ENCODE results near the gene PDLIM7. TPM values are rescaled to one million over a fixed set of nuclear protein-coding genes. Genes with fewer than 3 reads are reported as not detected.
"Not testable (repeated sequence)": the region's sequence is repeated elsewhere in the genome, so short reads cannot be mapped to it uniquely, and the experiment has no call there.

Gene PDLIM7
- total and polyA plus RNA-seq, 2 donors = 10.8 to 61.9 TPM

GRCh38 chr5:177537389-177538361 lies 40.3 kb upstream of the PDLIM7 start:
- Histone ChIP-seq H3K36me3 (ENCODE audit: control insufficient read depth in 2 of 2, insufficient read depth in 2 of 2, low read length in 1 of 2) (peaks cover 55% of the 10 kb centered on the region in 2 donors), H3K27me3 (ENCODE audit: control insufficient read depth in 2 of 2, insufficient read depth in 1 of 2, low read length in 1 of 2) (no peaks in the 10 kb centered on the region), H3K27ac (ENCODE audit: low read depth in 1 of 2, low read length in 1 of 2) (peak overlapping the region; percentile 15 to 26), H3K9me3 (ENCODE audit: control insufficient read depth in 2 of 2, insufficient read depth in 1 of 2, low read length in 1 of 2) (no peaks in the 10 kb centered on the region), H3K4me1 (ENCODE audit: control insufficient read depth in 2 of 2, insufficient read depth in 2 of 2, low read length in 2 of 2) (no peaks in the 10 kb centered on the region), H3K4me3 (ENCODE audit: low read length in 2 of 2) (no peak overlapping the region)
- WGBS = 88% methylated on average over 15 of the region's 15 CpGs
- DNase-seq (ENCODE audit: low read depth in 6 of 9, low spot score in 9 of 9) = no peak

- no peaks in the 10 kb centered on the region for H3K9me3 ChIP-seq (ENCODE audit: control insufficient read depth in 2 of 2, insufficient read depth in 1 of 2, low read length in 1 of 2)
- H3K36me3 ChIP-seq (ENCODE audit: control insufficient read depth in 2 of 2, insufficient read depth in 2 of 2, low read length in 1 of 2) = peaks cover 64 to 68% of the 10 kb centered on the region in 2 donors
- no peak overlapping the region for H3K27ac ChIP-seq (ENCODE audit: low read depth in 1 of 2, low read length in 1 of 2)
- H3K4me3 ChIP-seq (ENCODE audit: low read length in 2 of 2) = no peak overlapping the region
- DNase-seq (ENCODE audit: low read depth in 6 of 9, low spot score in 9 of 9) = no peak
- no peaks in the 10 kb centered on the region for H3K4me1 ChIP-seq (ENCODE audit: control insufficient read depth in 2 of 2, insufficient read depth in 2 of 2, low read length in 2 of 2)
- 96% methylated on average over 10 of the region's 10 CpGs for WGBS
- no peaks in the 10 kb centered on the region for H3K27me3 ChIP-seq (ENCODE audit: control insufficient read depth in 2 of 2, insufficient read depth in 1 of 2, low read length in 1 of 2)
These were observed 39.0 kb upstream of the PDLIM7 start for GRCh38 chr5:177536386-177536785.

GRCh38 chr5:177535125-177535524 lies 37.7 kb upstream of the PDLIM7 start:
- no peak overlapping the region for H3K27ac ChIP-seq (ENCODE audit: low read depth in 1 of 2, low read length in 1 of 2)
- no peaks in the 10 kb centered on the region for H3K27me3 ChIP-seq (ENCODE audit: control insufficient read depth in 2 of 2, insufficient read depth in 1 of 2, low read length in 1 of 2)
- no peaks in the 10 kb centered on the region for H3K9me3 ChIP-seq (ENCODE audit: control insufficient read depth in 2 of 2, insufficient read depth in 1 of 2, low read length in 1 of 2)
- no peak overlapping the region for H3K4me3 ChIP-seq (ENCODE audit: low read length in 2 of 2)
- 97% methylated on average over 7 of the region's 7 CpGs for WGBS
- H3K36me3 ChIP-seq (ENCODE audit: control insufficient read depth in 2 of 2, insufficient read depth in 2 of 2, low read length in 1 of 2) = peaks cover 74 to 79% of the 10 kb centered on the region in 2 donors
- H3K4me1 ChIP-seq (ENCODE audit: control insufficient read depth in 2 of 2, insufficient read depth in 2 of 2, low read length in 2 of 2) = no peaks in the 10 kb centered on the region
- DNase-seq (ENCODE audit: low read depth in 6 of 9, low spot score in 9 of 9) = no peak

- 97% methylated on average over 7 of the region's 7 CpGs for WGBS
- not testable (repeated sequence) for H3K9me3 ChIP-seq (ENCODE audit: control insufficient read depth in 2 of 2, insufficient read depth in 1 of 2, low read length in 1 of 2); DNase-seq (ENCODE audit: low read depth in 6 of 9, low spot score in 9 of 9); H3K4me1 ChIP-seq (ENCODE audit: control insufficient read depth in 2 of 2, insufficient read depth in 2 of 2, low read length in 2 of 2); H3K27ac ChIP-seq (ENCODE audit: low read depth in 1 of 2, low read length in 1 of 2); H3K4me3 ChIP-seq (ENCODE audit: low read length in 2 of 2); H3K27me3 ChIP-seq (ENCODE audit: control insufficient read depth in 2 of 2, insufficient read depth in 1 of 2, low read length in 1 of 2)
- peaks cover 81 to 84% of the 10 kb centered on the region in 2 donors for H3K36me3 ChIP-seq (ENCODE audit: control insufficient read depth in 2 of 2, insufficient read depth in 2 of 2, low read length in 1 of 2)
These were observed 37.0 kb upstream of the PDLIM7 start for GRCh38 chr5:177534433-177534832.

GRCh38 chr5:177531209-177531940 lies 34.0 kb upstream of the PDLIM7 start:
- Histone ChIP-seq H3K27ac (ENCODE audit: low read depth in 1 of 2, low read length in 1 of 2) (no peak overlapping the region), H3K9me3 (ENCODE audit: control insufficient read depth in 2 of 2, insufficient read depth in 1 of 2, low read length in 1 of 2) (no peaks in the 10 kb centered on the region), H3K4me3 (ENCODE audit: low read length in 2 of 2) (no peak overlapping the region), H3K27me3 (ENCODE audit: control insufficient read depth in 2 of 2, insufficient read depth in 1 of 2, low read length in 1 of 2) (no peaks in the 10 kb centered on the region), H3K36me3 (ENCODE audit: control insufficient read depth in 2 of 2, insufficient read depth in 2 of 2, low read length in 1 of 2) (peaks cover 83 to 84% of the 10 kb centered on the region in 2 donors), H3K4me1 (ENCODE audit: control insufficient read depth in 2 of 2, insufficient read depth in 2 of 2, low read length in 2 of 2) (no peaks in the 10 kb centered on the region)
- WGBS = 96% methylated on average over 27 of the region's 27 CpGs
- no peak for DNase-seq (ENCODE audit: low read depth in 6 of 9, low spot score in 9 of 9)

GRCh38 chr5:177530638-177531037 lies 33.2 kb upstream of the PDLIM7 start:
- 96% methylated on average over 3 of the region's 3 CpGs for WGBS
- Histone ChIP-seq H3K36me3 (ENCODE audit: control insufficient read depth in 2 of 2, insufficient read depth in 2 of 2, low read length in 1 of 2) (peaks cover 84 to 85% of the 10 kb centered on the region in 2 donors), H3K27me3 (ENCODE audit: control insufficient read depth in 2 of 2, insufficient read depth in 1 of 2, low read length in 1 of 2) (no peaks in the 10 kb centered on the region), H3K4me3 (ENCODE audit: low read length in 2 of 2) (no peak overlapping the region), H3K27ac (ENCODE audit: low read depth in 1 of 2, low read length in 1 of 2) (no peak overlapping the region), H3K4me1 (ENCODE audit: control insufficient read depth in 2 of 2, insufficient read depth in 2 of 2, low read length in 2 of 2) (no peaks in the 10 kb centered on the region), H3K9me3 (ENCODE audit: control insufficient read depth in 2 of 2, insufficient read depth in 1 of 2, low read length in 1 of 2) (no peaks in the 10 kb centered on the region)
- DNase-seq (ENCODE audit: low read depth in 6 of 9, low spot score in 9 of 9) = no peak

- H3K9me3 ChIP-seq (ENCODE audit: control insufficient read depth in 2 of 2, insufficient read depth in 1 of 2, low read length in 1 of 2) = no peaks in the 10 kb centered on the region
- H3K27ac ChIP-seq (ENCODE audit: low read depth in 1 of 2, low read length in 1 of 2) = no peak overlapping the region
- DNase-seq (ENCODE audit: low read depth in 6 of 9, low spot score in 9 of 9) = no peak
- peaks cover 88 to 90% of the 10 kb centered on the region in 2 donors for H3K36me3 ChIP-seq (ENCODE audit: control insufficient read depth in 2 of 2, insufficient read depth in 2 of 2, low read length in 1 of 2)
- H3K4me3 ChIP-seq (ENCODE audit: low read length in 2 of 2) = no peak overlapping the region
- 95% methylated on average over 12 of the region's 12 CpGs for WGBS
- H3K27me3 ChIP-seq (ENCODE audit: control insufficient read depth in 2 of 2, insufficient read depth in 1 of 2, low read length in 1 of 2) = no peaks in the 10 kb centered on the region
- H3K4me1 ChIP-seq (ENCODE audit: control insufficient read depth in 2 of 2, insufficient read depth in 2 of 2, low read length in 2 of 2) = no peaks in the 10 kb centered on the region
These were observed 32.1 kb upstream of the PDLIM7 start for GRCh38 chr5:177529247-177530203.

- Histone ChIP-seq H3K27ac (ENCODE audit: low read depth in 1 of 2, low read length in 1 of 2) (no peak overlapping the region), H3K4me1 (ENCODE audit: control insufficient read depth in 2 of 2, insufficient read depth in 2 of 2, low read length in 2 of 2) (no peaks in the 10 kb centered on the region), H3K9me3 (ENCODE audit: control insufficient read depth in 2 of 2, insufficient read depth in 1 of 2, low read length in 1 of 2) (no peaks in the 10 kb centered on the region), H3K4me3 (ENCODE audit: low read length in 2 of 2) (no peak overlapping the region), H3K36me3 (ENCODE audit: control insufficient read depth in 2 of 2, insufficient read depth in 2 of 2, low read length in 1 of 2) (peaks cover 91% of the 10 kb centered on the region in 2 donors), H3K27me3 (ENCODE audit: control insufficient read depth in 2 of 2, insufficient read depth in 1 of 2, low read length in 1 of 2) (no peaks in the 10 kb centered on the region)
- 98% methylated on average over 10 of the region's 10 CpGs for WGBS
- DNase-seq (ENCODE audit: low read depth in 6 of 9, low spot score in 9 of 9) = no peak
These were observed 31.2 kb upstream of the PDLIM7 start for GRCh38 chr5:177528631-177529030.

Data from thymus (tissue), 11 donors.